HG02763 (cell line): Measurements from ENCODE around the gene MEAK7.

Source experiments
- ATAC-seq: cut with Tn5 transposase; IDR thresholded peaks from one replicate; pipeline ENCODE4 v1.9.1; 2021; ENCODE audit warnings: mild to moderate bottlenecking, moderate library complexity; ENCODE audit not compliant: unreplicated experiment

Gene MEAK7

DNA sequence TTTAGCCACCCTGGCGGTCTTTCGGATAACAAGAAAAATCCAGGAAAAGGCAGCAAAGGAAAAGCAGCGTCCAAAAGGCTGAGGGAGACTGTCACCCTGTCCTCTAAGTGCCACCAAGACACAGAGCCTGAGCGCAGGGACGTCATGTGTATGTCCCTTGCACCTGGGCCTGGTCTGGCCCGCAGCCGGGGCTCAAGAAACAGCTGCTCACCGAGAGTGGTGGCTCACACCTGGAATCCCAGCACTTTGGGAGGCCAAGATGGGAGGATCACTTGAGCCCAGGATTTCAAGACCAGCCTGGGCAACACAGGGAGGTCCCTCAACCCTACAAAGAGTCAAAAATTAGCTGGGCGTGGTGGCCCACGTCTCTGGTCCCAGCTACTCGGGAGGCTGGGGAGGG lies 9.2 kb upstream of the MEAK7 start:
- ATAC-seq: no peak

DNA sequence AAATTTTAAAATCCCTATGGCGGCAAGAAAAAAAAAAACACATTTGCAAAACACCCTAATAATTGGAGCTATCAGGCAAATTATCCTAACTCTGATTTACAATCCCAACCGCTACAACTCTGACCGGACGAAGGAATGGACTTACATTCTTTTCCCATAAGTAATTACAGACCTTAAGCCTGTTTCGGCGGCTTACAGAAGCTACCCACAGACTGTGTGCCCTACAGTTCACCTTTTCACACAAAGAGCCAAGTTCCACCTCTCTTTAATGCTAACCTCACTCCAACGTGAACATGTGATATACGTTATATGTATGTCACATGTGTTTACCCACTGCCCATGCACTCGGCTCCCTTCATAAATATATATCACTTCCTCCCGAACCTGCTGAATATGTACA lies 8.7 kb upstream of the MEAK7 start:
- no peak for ATAC-seq

DNA sequence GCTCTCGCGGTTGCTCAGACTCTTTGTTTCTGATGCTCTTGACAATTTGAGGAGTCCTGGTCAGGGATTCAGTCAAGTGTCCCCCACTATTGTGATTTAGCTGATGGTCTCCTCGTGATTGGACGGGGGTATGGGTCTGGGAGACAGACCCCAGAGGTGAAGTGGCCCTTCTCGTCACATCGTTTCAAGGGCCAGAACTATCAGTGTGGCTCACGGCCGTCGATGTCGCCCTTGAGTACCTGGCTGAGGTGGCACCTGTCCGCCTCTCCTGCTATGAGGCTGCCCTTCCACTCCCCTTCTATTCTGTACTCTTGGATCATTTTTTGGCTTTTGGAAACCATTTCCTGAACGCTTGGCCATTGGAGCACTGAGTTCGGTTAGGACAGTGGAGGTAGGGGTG lies 7.4 kb upstream of the MEAK7 start:
- ATAC-seq: no peak

DNA sequence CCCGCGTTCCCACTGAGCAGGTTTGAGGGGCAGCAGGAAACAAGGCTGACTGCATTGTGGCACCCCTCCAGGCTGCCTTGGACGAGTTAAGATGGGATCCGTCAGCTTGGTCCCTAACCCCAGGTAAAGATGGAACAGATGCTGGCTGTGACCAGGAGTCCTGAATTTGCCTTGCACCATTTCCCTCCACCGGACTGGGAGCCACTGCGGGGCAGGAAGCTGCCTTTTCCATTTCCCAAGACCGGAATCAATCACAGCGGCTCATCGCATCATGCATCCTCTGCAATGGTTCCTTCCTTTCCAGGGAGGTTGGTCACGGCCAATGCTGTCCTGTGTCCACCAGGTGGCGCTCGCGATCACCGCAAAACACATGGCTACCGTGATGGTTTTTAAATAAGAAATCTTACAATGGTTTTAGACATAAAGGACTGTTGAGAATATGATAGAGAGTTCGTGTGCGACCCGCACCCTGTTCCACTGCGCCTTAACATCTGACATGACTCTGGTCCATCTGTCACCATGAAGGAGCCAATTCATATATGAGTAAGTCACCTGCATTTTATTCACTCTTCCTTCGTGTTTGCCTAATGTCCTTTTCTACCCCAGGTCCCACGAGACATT lies 6.8 kb upstream of the MEAK7 start:
- ATAC-seq: no peak

DNA sequence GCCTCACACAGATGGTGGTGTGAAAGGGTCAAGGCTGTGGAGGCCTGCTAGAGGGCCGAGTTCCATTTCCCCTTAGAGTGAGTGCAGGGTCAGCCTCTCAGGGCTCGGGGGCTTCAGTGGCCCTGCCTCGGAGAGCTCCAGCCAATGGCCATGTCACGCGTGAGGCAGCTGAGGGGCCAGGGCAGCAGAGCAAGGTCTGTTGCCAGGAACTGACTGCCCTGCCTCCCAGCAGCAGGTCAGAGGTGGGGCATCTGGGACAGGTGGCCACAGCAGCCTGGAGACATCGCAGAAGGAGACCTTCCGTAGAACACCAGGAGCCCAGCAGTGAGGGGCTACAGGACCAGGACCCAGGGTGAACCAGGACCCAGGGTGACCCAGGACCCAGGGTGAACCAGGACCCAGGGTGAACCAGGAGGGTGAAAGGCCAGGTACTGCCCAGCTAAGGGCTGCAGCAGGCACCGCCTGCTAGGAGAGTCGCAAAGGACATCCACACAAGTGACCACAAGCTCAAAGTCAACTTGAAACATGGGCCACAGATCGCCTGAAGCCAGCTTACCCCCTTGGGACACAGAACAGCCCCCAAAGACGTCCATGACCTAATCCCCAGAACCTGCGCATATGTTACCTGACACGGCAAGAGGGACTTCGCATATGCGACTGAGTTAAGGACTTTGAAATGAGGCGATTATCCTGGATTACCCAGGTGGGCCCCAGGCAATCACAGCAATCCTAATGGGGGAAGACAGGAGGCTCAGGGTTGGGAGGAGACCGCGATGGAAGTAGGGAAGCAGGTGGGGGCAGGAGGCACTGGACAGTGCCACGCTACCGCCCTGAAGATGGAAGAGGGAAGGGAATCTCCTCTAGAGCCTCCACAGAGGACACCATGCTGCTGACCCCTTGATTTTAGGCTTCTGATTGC lies 4.8 kb upstream of the MEAK7 start:
- ATAC-seq: no peak

DNA sequence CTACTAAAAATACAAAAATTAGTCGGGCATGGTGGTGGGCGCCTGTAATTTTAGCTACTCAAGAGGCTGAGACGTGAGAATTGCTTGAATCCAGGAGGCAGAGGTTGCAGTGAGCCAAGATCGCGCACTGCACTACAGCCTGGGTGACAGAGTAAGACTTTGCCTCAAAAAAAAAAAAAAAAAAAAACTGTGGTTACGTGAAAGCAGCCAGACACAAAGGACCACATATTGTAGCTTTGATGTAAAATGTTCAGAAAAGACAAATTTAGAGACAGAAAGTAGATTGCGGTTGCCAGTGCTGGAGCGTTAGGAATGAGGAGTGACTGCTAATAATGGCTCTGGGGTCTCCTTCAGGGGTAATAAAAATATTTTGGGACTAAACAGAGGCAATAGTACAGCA lies 4.0 kb upstream of the MEAK7 start:
- ATAC-seq: no peak

DNA sequence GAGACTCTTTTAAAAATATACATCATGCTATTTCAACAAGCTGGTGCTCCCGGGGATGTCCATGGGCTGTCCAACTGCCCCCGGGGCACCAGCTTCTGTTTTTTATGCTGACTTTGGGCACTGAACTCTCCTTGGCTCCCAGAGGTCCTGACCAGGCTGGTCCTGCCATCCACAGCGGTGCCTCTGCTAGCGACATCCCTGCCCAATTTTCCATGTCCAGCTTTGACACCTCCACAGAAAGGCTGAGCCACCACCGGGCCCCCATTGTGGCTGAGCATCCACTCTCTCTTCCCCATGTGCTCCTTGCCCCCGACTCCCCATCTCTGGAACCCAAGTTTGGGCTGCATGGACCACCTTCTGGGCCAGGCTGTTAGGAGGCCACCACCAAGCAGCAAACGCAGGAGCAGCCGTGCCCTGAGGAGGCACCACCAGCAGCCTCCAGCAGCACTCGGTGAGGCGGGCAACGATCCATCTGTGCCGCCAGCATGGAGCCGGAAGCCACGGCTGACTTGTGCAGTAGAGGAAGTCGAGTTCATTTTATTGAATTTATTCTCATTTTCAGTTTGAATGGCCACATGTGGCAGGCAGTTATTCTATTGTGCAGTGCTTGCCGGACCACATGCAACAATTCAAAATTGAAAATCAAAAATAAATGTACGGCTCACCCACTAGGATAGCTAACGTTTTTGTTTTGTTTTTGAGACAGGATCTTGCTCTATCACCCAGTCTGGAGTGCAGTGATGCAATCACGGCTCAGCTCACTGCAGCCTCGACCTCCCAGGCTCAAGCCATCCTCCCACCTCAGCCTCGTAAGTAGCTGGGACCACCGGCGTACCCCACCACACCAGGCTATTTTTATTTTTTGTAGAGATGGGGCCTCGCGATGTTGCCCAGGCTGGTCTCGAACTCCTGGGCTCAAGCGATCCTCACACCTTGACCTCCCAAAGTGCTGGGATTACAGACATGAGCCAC lies 2.8 kb upstream of the MEAK7 start:
- ATAC-seq: no peak

DNA sequence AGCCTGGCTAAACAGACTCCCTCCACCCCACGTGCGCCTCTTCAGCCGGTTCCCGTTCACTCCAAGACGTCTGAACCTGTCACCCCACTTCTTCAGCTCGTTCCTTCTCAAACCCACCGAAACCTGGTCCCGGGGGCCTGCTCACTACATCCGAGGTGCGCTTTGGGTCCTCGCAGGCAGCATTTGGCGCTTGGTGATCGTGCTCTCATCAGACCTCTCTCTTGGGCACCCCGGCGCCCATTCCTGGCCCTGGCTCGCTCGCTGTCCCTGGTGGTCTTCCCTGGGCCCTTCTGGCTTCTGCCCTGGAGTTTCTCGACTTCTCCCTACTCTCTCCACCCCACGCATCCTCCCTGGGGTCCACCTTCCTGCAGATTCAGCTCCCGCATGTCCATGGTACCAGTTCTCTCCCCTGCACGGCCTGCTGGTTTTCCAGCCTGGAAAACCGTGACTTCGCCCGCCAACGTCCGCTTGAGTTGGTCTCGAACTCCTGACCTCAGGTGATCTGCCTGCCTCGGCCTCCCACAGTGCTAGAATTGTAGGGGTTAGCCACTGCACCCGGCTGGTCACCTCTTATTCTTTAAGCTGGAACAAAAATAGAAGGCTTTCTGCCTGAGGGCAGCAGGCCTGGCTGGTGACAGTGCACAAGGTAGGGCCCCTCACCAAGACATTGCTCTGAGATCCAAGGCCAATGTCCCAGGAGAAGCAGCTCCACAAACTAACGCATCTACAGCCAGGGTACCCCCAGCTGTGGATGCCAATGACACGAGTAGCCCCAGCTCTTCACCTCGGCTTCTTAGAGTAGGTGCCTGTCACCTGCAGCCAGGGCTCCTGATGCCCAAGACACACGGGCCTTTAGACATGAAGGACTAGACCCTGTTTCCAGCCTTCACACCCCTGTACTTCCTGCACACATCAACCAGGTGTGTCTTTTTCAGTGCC lies 1.1 kb upstream of the MEAK7 start:
- ATAC-seq: no peak

DNA sequence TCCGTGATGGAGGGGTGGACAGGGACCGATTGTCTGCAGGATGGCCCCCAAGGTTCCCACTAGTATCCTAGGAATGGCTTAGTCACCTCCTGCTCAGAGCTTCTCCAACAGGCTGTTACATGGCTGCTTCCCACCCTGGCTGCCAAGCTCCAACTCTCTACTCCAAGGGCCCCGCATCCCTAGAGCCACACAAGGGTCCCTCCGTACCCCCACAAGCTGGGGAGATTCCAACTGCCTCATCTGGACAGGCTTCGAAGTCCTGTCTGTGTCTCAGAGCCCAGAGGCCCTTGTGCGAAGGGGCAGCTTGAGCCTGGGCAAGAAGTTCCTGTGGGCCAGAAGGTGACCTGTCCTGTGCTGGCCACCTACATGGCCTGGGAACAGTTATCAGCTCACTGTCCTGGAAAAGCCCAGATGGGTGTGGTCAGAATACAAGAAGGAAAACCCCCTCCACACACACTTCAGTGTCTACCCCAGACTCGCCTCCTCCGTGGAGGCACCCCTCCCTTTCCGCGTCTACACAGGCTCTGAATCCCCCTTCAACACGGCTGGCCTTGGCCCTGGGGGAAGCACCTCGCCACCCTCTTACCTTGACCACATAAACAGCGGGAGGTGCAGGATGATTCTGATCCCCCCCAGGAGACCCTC lies 586 bp downstream of the MEAK7 start:
- ATAC-seq: no peak

DNA sequence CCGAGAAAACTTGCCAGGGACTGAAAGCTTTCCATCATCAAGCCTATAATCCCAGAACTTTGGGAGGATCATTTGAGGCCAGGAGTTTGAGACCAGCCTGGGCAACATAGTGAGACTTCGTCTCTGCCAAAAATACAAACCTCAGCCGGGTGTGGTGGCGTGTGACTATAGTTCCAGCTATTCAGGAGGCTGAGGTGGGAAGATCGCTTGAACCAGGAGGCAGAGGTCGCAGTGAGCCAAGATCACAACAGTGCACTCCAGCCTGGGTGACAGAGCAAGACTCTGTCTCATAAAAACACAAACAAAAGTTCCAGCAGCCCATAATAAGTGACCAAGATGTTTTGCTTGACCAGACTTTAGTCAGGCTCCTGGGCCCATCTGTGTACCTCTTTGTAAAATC lies 1.9 kb downstream of the MEAK7 start:
- ATAC-seq: no peak

DNA sequence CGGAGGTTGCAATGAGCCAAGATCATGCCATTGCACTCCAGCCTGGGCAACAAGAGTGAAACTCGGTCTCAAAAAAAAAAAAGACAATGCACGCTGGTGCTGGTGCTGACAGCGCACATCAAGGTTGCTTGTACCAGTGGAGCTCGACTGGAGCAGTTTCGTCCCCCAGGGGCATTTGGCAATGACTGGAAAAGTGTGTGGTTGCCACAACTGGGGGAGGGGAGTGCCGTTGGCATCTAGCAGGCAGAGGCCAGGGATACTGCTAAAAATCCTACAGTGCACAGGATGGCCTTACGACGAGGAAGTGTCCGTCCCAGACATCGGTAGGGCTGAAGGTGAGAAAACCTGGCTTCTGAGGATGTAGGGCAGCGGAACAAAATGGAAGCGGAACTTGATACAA lies 2.4 kb downstream of the MEAK7 start:
- ATAC-seq: no peak

DNA sequence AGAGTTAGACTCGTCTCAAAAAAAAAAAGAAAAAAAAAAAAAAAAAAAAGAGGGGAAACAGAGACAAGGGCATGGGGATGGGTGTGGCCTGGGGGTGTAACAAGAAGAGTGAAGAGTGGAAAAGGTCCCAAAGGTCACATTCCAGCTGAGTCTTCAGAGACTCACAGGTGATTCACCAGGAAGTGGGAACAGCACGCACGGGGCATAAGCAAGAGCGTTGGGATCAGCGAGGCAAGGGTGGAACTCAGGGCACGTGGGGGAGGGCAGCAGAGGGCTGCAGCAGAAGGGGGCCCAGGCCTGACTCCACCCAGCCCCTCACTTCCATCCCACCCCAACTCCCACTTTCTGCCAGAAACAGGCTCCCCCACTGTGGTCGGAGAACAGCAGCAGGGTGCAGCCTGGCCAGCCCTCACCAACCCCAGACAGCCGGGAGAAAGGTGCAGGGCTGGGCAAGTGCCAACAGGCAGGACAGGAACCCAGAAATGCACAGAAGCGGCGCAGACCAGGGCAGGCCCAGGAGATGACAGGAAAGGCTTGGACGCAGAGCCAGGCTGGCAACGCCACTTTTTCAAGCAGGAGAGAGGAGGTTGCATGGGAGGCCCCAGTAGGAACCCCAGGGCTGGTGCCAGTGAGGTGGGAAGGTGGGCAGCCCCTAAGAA lies 3.3 kb downstream of the MEAK7 start:
- no peak for ATAC-seq

DNA sequence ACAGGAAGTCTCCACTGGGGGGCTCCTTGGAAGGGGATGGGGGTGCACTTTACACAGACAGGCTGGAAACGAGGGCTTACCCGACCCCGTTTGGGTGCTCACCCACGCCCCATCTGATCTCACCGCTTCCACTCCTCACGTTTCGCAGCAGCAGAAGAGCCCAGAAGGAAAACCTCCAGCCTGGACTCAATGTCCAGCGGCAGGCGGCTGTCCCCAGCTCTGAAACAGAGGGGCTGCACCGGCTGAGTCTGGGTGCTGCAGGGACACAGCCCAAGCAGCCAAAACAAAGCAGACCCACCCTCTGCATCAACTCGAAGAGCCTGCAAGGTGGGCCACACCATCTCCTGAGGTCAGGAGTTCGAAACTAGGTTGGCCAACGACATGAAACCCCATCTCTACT lies 3.9 kb downstream of the MEAK7 start:
- ATAC-seq: no peak

DNA sequence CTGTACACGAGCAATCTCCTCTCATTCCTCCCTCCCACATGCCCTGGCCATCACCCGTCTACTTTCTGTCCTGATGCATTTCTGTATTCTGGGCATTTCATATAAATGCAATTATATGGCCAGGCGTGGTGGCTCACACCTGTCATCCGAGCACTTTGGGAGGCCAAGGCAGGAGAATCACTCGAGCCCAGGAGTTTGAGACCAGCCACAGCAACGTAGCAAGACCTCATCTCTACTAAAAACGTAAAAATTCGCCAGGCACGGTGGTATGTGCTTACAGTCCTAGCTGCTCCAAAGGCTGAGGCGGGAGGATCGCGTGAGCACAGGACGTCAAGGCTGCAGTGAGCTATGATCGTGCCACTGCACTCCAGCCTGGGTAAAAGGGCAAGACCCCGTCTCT lies 4.8 kb downstream of the MEAK7 start:
- no peak for ATAC-seq

DNA sequence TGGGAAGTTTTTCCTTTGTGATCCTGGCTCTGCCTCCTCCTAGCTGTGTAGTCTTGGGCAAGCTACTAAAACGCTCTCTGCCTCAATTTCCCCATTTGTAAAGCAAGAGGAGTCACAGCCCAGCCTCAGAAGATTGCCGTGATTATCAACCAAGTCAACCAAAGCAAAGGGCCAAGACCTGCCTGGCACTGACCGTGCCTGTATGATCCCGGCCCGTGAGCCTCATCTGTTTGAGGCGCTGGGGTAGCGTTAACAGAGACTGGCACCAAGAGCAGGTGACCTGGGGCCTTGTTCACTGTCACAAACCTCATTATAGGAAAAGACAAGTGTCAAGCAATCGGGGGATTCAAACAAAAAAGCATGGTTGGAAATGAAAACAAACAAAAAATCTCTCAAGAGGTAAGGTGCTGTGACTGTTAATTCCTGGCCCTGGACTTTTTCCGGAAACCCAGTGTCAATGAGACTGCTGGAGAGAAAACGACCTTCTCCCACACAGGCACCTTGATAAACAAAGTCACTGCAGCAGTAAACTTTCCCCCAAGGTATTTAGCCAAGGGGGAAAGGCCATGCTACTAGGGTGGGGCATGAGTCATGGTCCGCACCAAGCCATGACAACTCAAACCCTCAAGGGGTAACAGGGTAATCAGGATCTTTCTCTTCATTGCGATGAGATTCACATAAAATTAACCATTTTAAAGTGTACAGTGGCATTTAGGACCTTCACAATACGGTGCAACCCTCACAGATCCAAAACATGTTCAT lies 5.4 kb downstream of the MEAK7 start:
- ATAC-seq: no peak

DNA sequence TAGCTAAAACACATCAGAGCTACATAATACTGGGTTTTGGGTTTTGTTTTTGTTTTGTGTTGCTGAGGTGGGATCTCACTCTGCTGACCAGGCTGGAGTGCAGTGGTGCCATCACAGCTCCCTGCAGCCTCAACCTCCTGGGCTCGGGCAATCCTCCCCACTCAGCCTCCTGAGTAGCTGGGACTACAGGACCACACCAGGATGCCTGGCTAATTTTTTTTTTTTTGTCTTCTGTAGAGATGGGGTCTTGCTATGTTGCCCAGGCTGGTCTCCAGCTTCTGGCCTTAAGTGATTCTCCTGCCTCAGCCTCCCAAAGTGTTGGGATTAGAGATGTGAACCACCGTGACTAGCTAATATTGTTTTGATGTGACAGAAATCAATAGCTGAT lies 6.2 kb downstream of the MEAK7 start:
- no peak for ATAC-seq

DNA sequence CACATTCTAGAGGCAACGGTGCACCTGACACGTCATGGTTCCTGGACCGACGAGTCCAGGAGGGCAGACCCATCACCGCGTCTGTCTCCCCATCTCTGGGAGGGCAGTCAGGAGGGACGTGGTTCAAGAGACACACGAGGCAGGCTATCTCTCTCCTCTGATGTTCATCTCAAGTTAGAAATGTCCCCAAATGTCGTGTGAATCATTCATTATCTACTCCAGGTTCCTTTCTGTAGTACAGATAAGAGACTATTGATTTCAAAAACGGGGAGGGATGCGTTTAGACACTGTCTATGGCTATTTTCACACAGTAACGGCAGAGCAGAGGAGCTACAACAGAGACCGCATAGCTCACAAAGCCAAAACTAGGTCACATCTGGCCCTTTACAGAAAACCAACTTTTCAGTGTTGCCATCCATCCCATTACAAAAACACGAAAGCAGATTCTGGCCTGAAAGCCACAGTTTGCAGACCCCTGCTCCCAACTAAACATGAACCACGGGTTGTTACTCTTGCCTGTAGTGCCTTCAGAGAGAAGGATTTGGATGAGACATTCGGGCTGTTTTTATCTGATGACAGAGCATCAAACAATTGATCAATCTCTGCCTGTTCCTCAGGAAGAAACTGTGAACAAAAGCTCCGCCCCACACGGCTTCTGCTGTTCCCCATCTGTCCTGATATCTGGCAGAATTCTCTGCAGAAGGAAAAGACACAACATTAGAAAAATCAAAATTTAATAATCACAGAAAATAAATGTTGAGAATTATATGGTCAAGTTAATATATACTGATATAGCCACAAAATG lies 6.8 kb downstream of the MEAK7 start:
- no peak for ATAC-seq

DNA sequence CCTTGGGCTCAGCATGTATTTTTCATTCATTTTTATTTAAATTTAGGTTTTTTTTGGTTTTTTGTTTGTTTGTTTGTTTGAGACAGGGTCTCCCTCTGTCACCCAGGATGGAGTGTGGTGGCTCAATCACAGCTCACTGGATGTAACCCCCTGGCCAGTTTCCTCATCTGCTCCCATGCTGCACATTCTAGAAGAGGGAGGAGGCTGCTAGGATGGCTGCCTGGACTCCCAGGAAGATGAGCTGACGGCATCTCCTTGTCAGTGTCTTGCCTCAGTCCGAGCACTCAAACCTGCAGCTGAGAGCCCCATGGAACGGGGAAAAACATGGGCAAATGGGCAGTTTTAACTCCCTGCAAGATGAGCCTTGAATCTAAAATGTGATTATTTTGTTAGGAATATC lies 7.5 kb downstream of the MEAK7 start:
- ATAC-seq: no peak
